ENCODE measurements around the gene XRCC6.
A peak's percentile ranks its signal among the peaks of the same experiment; 100 is the strongest.
"Not testable (repeated sequence)": the region's sequence is repeated elsewhere in the genome, so short reads cannot be mapped to it uniquely, and the experiment has no call there.

XRCC6 gene

DNA sequence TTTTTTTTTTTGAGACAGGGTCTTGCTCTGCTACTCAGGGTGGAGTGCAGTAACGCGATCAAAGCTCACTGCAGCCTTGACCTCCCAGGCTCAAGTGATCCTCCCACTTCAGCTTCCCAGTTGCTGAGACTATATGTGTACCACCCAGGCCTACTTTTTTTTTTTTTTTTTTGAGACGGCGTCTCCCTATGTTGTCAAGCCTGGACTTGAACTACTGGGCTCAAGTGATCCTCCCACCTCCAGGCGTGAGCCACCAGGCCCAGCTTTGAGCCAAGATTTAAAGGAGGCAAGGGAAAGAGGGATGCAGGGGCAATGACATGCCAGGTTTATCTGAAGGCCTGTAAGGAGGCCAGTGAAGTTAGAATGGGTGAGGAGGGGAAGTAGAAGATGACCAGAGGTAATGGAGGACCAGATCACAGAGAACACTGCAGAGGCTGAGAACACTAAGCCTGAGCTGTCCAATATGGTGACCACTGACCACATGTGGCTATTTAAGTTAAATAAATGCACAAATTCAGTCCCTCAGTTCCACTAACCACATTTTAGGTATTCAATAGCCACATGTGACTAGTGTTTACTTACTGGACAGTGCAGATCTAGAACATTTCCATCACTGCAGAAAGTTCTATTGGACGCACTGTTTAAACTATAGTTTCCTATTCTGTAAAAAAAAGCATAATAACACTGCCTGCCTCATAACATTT, 8.3 kb upstream of the XRCC6 start:
- TF ChIP-seq JUND (IDR thresholded peaks at IDR 0.05; ENCODE audit: low read depth): no peak
- in situ Hi-C loops (cut with HindIII; ENCODE audit: low pct_unique_long_range_greater_than_20kb, low sequenced_read_pairs): no loop called here
- no peak for DNase-seq (ENCODE audit: low read depth in 1 of 2, low spot score in 1 of 2)

DNA sequence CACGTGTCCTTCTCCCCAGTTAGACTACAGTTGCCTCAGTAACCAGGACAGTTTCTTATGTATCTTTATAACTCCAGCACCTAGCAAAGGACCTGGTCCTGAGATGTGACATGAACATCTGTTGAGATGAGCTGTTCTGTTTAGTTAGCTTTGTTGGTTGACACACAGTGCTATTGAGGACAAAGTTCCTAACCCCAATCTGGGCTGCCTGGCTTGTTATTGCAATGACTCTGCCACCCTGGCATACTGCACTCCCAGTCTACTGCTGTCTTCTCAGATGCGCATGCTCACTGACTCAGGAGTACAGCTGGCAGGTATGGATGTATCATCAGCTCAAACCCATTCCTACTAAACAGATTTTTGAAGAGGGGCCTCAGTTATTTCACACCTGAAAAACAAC, 7.6 kb upstream of the XRCC6 start:
- no peak for DNase-seq (ENCODE audit: low read depth in 1 of 2, low spot score in 1 of 2)
- in situ Hi-C loops (cut with HindIII; ENCODE audit: low pct_unique_long_range_greater_than_20kb, low sequenced_read_pairs): no loop called here
- TF ChIP-seq JUND (IDR thresholded peaks at IDR 0.05; ENCODE audit: low read depth): no peak

DNA sequence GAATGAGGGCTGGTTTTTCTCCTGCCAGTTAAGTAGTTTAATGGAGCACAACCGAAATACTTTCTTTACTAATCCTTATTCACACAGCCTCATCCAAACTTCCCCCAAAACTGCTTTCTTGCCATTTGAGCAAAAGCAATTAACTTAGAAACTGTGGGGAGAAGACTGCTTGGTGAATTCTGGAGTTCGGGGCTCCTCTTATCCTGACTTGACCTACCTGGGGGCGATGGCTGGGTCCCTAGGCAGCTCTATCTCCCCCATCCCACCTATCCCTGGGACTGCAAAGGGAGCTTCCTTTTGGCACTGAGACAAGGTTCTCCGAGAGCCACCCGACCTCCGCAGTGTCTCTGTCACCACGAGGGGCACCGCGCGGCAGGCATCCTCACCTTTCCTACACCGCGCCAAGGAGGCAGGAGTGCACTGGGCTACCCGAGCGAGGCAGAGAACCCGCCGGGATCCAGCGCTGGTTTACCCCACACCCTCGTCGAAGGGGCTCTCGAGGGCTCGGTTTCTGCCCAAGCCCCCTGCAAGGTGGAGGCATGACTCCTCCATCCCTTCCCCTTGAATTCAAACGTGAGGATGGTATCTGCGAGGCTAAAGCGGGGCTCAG, 1.0 kb upstream of the XRCC6 start:
- peak in 1 of 2 experiments; percentile 33 for DNase-seq (ENCODE audit: low read depth in 1 of 2, low spot score in 1 of 2)
- TF ChIP-seq JUND (IDR thresholded peaks at IDR 0.05; ENCODE audit: low read depth): no peak
- in situ Hi-C loops (cut with HindIII; ENCODE audit: low pct_unique_long_range_greater_than_20kb, low sequenced_read_pairs): no loop called here

DNA sequence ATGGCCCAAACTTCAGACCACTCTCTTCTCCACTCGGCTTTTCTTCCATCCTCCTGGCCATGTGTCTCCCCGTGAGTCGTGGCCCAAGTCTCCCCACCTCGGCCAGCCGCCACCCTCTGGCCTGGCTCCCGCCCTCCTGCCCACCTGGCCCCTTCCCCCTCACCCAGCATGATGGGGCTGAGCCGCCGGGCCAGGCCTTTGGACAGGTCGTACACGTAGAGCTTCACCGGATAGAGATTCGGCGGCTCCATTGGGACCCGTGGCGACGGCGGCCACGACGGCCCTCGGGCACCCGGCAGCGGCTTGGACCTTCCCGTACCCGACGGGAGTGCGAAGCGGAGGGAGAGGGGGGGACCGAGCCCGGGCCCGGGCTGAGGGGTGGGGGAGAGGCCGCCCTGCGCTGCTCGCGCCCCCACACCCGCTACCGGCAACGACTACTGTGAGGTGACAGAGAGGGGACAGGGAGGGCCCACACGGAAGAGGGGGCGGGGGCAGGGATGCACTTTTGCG, 451 bp upstream of the XRCC6 start, which contains the start of gene DESI1:
TSS of gene DESI1 (minus strand) at position 455 of the 510 bp plus-strand sequence. CDS start at position 251, 204 bp downstream.
- in situ Hi-C loops (cut with HindIII; ENCODE audit: low pct_unique_long_range_greater_than_20kb, low sequenced_read_pairs): no loop called here
- no peak for TF ChIP-seq JUND (IDR thresholded peaks at IDR 0.05; ENCODE audit: low read depth)
- DNase-seq (ENCODE audit: low read depth in 1 of 2, low spot score in 1 of 2): peak in 1 of 2 experiments; percentile 21

DNA sequence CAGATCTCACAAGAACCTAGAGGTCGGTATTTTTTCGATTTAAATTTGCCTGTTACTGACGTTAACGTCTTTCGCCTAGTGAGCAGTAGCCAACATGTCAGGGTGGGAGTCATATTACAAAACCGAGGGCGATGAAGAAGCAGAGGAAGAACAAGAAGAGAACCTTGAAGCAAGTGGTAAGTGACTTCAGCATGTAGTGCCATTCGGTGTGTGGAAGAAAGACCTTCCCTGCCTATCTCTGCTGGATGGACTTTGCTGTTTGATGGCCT, 750 bp downstream of the XRCC6 start:
- DNase-seq (ENCODE audit: low read depth in 1 of 2, low spot score in 1 of 2): no peak
- in situ Hi-C loops (cut with HindIII; ENCODE audit: low pct_unique_long_range_greater_than_20kb, low sequenced_read_pairs): no loop called here
- TF ChIP-seq JUND (IDR thresholded peaks at IDR 0.05; ENCODE audit: low read depth): no peak

GRCh38 chr22:41625577-41625976, 4.5 kb downstream of the XRCC6 start:
- no peak for DNase-seq (ENCODE audit: low read depth in 1 of 2, low spot score in 1 of 2)
- in situ Hi-C loops (cut with HindIII; ENCODE audit: low pct_unique_long_range_greater_than_20kb, low sequenced_read_pairs): no loop called here
- no peak for TF ChIP-seq JUND (IDR thresholded peaks at IDR 0.05; ENCODE audit: low read depth)

- in situ Hi-C loops (cut with HindIII; ENCODE audit: low pct_unique_long_range_greater_than_20kb, low sequenced_read_pairs); DNase-seq (ENCODE audit: low read depth in 1 of 2, low spot score in 1 of 2): not testable (repeated sequence)
These were observed 10.0 kb downstream of the XRCC6 start for GRCh38 chr22:41631115-41631514.

DNA sequence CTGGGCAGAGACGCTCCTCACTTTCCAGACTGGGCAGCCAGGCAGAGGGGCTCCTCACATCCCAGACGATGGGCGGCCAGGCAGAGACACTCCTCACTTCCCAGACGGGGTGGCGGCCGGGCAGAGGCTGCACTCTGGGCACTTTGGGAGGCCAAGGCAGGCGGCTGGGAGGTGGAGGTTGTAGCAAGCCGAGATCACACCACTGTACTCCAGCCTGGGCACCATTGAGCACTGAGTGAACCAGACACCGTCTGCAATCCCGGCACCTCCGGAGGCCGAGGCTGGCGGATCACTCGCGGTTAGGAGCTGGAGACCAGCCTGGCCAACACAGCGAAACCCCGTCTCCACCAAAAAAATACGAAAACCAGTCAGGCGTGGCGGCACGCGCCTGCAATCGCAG, 10.5 kb downstream of the XRCC6 start:
- in situ Hi-C loops (cut with HindIII; ENCODE audit: low pct_unique_long_range_greater_than_20kb, low sequenced_read_pairs); DNase-seq (ENCODE audit: low read depth in 1 of 2, low spot score in 1 of 2): not testable (repeated sequence)

DNA sequence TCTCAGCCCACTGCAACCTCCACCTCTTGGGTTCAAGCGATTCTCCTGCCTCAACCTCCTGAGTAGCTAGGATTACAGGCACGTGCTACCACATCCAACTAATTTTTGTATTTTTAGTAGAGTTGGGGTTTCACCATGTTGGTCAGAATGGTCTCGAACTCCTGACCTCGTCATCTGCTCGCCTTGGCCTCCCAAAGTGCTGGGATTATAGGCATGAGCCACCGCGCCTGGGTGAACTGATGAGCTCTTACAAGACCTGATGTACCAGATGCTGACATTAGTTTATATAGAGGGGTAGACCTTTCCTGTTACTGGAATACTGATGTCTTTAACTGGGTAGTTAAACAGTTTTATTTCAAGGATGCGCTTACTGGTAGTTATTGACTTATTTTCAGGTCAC, 13.5 kb downstream of the XRCC6 start:
- in situ Hi-C loops (cut with HindIII; ENCODE audit: low pct_unique_long_range_greater_than_20kb, low sequenced_read_pairs); DNase-seq (ENCODE audit: low read depth in 1 of 2, low spot score in 1 of 2): not testable (repeated sequence)

GRCh38 chr22:41636467-41636866, 15.4 kb downstream of the XRCC6 start:
- in situ Hi-C loops (cut with HindIII; ENCODE audit: low pct_unique_long_range_greater_than_20kb, low sequenced_read_pairs): no loop called here
- no peak for TF ChIP-seq JUND (IDR thresholded peaks at IDR 0.05; ENCODE audit: low read depth)
- DNase-seq (ENCODE audit: low read depth in 1 of 2, low spot score in 1 of 2): no peak

GRCh38 chr22:41637623-41638022, 16.5 kb downstream of the XRCC6 start:
- in situ Hi-C loops (cut with HindIII; ENCODE audit: low pct_unique_long_range_greater_than_20kb, low sequenced_read_pairs); DNase-seq (ENCODE audit: low read depth in 1 of 2, low spot score in 1 of 2): not testable (repeated sequence)

DNA sequence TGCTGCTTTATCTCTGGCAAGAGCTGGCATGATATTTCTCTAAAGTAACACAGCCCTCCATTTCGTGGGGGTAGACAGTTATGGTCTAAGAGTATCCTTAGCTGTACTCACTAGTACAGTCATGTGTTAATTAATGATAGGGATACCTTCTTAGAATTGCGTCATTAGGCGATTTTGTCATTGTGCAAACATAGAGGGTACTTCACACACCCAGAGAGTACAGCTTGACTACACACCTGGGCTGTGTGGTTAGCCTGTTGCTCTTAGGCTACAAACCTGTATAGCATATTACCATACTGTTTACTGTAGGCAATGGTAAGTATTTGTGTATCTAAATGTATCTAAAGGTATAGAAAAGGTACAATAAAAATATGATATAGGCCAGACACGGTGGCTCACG, 17.0 kb downstream of the XRCC6 start:
- TF ChIP-seq JUND (IDR thresholded peaks at IDR 0.05; ENCODE audit: low read depth): no peak
- in situ Hi-C loops (cut with HindIII; ENCODE audit: low pct_unique_long_range_greater_than_20kb, low sequenced_read_pairs): no loop called here
- DNase-seq (ENCODE audit: low read depth in 1 of 2, low spot score in 1 of 2): no peak

DNA sequence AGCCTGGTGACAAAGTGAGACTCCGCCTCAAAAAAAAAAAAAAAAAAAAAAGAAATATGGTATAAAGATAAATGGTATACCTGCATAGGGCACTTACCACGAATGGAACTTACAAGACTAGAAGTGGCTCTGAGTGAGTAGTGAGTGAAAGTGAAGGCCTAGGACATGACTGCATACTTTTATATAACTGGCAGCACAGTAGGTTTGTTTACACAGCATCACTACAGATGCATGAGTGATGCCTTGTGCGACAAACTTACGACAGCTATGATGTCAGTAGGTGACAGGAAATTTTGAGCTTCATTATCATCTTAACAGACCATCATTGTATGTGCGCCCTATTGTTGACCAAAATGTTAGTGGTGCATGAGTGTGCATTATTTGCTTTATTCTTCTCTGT, 17.7 kb downstream of the XRCC6 start:
- no peak for DNase-seq (ENCODE audit: low read depth in 1 of 2, low spot score in 1 of 2)
- no peak for TF ChIP-seq JUND (IDR thresholded peaks at IDR 0.05; ENCODE audit: low read depth)
- in situ Hi-C loops (cut with HindIII; ENCODE audit: low pct_unique_long_range_greater_than_20kb, low sequenced_read_pairs): no loop called here

- no peak for TF ChIP-seq JUND (IDR thresholded peaks at IDR 0.05; ENCODE audit: low read depth)
- DNase-seq (ENCODE audit: low read depth in 1 of 2, low spot score in 1 of 2): no peak
- in situ Hi-C loops (cut with HindIII; ENCODE audit: low pct_unique_long_range_greater_than_20kb, low sequenced_read_pairs): no loop called here
These were observed 20.8 kb downstream of the XRCC6 start for GRCh38 chr22:41641854-41642253.

Measured in T47D (cell line).